Measurements from ENCODE around the gene BRS3.
"Not testable (repeated sequence)": the region's sequence is repeated elsewhere in the genome, so short reads cannot be mapped to it uniquely, and the experiment has no call there.

BRS3 gene

GRCh38 chrX:136487647-136488046 is at the start of gene BRS3:
Gene BRS3, plus strand, starts transcription at chrX:136487947. Its CDS starts 168 bp downstream, at chrX:136488115.
- no peak for DNase-seq (ENCODE audit: low spot score)

GRCh38 chrX:136438192-136438591 is 49.6 kb upstream of the BRS3 start:
- DNase-seq (ENCODE audit: low spot score), result no peak

GRCh38 chrX:136445674-136446073 is 42.1 kb upstream of the BRS3 start:
- DNase-seq (ENCODE audit: low spot score), result not testable (repeated sequence)

GRCh38 chrX:136446208-136446607 is 41.5 kb upstream of the BRS3 start:
- DNase-seq (ENCODE audit: low spot score), result no peak

- DNase-seq (ENCODE audit: low spot score), result no peak
Measured at GRCh38 chrX:136447308-136447707, 40.4 kb upstream of the BRS3 start.

DNA sequence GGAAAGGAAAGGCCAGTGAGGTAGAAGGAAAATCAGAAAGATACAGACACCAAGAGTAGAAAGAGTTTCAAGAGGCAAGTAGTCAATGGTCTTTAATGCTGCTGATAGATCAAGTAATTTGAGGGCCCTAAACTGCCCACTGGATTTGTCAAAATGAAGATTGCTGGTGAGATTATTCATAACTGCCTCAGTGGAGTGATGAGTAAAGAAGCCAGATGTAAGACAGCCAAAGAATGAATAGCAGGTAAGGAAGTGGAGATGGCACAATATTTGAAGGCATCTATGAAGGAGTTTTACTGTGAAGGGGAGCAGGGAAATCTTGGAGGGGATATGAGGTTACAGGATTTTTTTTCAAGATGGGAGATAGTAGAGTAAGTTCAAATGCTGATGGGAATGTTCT is 39.8 kb upstream of the BRS3 start:
- no peak for DNase-seq (ENCODE audit: low spot score)

DNA sequence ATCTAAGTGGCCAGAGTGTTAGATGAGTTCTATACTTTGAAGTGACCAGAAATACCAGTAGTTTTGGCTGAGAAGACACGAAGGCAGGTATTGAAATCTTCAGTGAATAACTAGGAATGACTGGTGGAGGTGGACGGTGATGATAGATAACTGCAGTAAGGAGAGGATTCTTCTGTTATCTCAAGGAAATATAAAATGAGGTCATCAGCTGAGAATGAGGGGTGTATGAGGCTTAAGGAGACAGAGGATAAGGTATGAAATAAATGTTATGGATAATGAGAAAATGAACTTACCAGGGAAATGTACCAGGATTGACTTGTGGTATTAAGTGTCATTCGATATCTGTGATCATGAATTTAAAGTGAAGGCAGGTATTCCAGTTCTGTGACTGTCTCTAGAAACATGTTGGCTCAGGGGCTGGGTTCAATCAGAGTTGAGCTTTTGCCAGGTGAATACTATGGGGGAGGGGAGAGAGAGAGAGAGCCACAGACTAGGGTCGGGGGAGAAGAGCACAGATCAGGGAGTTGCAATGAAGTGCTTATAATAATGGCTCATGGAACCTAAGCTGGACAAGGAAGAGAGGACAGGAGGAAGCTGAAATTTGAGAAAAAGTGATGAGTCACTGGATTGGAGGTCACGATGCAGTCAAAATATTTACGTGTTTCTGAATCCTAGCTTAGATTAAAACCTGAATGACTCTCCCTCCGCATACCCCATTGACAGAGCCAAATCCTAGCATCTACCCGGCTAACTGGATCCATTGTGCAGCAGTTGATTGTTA is 37.5 kb upstream of the BRS3 start:
- DNase-seq (ENCODE audit: low spot score), result no peak

GRCh38 chrX:136452614-136453013 is 35.1 kb upstream of the BRS3 start:
- DNase-seq (ENCODE audit: low spot score), result no peak

GRCh38 chrX:136453114-136453513 is 34.6 kb upstream of the BRS3 start:
- DNase-seq (ENCODE audit: low spot score), result no peak

- DNase-seq (ENCODE audit: low spot score), result no peak
Measured at GRCh38 chrX:136453771-136454170, 34.0 kb upstream of the BRS3 start.

DNA sequence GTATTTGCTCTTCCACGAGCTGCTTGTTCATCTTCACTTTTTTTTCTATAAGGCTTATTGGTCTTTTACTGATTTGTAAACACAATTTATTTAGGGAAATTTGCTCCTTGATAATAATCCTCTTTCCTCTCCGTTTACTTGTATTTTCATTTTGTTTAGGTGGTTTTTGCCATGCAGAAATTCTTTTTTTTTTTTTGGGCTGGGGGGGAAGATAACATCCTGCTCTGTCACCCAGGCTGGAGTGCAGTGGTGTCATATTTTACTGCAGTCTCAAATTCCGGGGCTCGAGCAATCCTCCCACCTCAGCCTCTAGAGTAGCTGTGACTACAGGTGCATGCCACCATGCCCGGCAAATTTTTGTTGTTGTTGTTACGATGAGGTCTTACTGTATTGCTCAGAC is 31.6 kb upstream of the BRS3 start:
- DNase-seq (ENCODE audit: low spot score), result no peak

- no peak for DNase-seq (ENCODE audit: low spot score)
Measured at GRCh38 chrX:136457303-136457917, 30.3 kb upstream of the BRS3 start.

- no peak for DNase-seq (ENCODE audit: low spot score)
Measured at GRCh38 chrX:136464589-136464988, 23.2 kb upstream of the BRS3 start.

- no peak for DNase-seq (ENCODE audit: low spot score)
Measured at GRCh38 chrX:136467303-136467702, 20.4 kb upstream of the BRS3 start.

- no peak for DNase-seq (ENCODE audit: low spot score)
Measured at GRCh38 chrX:136468391-136469103, 19.2 kb upstream of the BRS3 start.

- no peak for DNase-seq (ENCODE audit: low spot score)
Measured at GRCh38 chrX:136473663-136474062, 14.1 kb upstream of the BRS3 start.

DNA sequence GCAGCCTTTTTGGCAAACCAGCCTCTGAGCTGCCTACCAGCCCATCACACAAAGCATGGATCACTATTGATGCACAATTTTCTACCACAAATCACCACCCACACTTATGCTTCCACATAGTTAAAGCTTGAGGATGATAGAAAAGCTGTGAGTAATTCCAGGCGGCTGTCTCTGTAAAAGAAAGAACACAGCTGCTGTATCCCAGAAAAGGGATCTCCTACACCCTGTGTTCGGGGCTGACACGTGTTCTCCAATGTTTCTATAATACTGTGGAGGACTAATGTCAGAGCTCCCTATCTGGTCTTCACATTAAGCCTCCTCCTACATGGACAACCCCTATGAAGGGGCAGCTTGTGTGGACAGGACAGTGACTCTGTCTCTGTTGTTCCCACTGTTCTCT is 12.5 kb upstream of the BRS3 start:
- DNase-seq (ENCODE audit: low spot score), result no peak

DNA sequence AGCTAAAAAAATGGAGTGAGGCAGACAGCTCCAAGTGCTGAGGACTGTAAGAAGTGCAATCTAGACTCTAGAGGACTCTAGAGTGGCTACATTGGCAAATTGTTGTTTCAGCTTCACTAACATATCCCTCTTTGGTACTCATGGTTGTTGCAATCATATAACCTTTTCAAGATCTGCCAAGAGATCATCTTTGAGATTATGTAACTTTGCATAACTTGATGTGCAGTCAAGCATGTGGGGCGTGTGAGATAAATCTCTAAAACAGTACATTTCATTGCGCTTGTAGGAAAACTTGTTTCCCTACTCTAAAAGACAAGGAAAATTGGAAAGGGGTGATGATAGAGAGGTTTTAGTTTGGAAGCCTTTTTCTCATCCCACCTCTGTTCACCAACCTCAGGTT is 11.2 kb upstream of the BRS3 start:
- DNase-seq (ENCODE audit: low spot score), result no peak

DNA sequence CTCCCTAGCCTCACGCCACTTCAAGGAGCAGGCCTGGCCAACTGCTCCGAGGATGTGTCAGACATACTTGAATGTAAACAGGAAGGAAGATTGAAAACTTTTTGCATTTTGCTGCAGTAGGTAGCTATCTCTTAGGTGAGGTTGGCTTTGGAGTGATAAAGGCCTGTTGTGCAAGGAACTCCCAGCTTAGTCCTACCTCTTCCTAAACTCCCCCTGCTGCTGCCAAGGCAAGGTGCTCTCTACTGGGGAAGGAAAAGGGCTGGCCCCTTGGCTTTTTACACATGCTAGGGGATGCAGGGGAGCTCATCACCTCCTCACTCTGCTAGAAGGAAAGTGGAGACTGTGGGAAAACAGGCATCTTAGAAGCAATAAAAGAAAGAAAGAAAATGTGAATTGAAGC is 10.7 kb upstream of the BRS3 start:
- no peak for DNase-seq (ENCODE audit: low spot score)

GRCh38 chrX:136480383-136480782 is 7.4 kb upstream of the BRS3 start:
- DNase-seq (ENCODE audit: low spot score), result no peak

DNA sequence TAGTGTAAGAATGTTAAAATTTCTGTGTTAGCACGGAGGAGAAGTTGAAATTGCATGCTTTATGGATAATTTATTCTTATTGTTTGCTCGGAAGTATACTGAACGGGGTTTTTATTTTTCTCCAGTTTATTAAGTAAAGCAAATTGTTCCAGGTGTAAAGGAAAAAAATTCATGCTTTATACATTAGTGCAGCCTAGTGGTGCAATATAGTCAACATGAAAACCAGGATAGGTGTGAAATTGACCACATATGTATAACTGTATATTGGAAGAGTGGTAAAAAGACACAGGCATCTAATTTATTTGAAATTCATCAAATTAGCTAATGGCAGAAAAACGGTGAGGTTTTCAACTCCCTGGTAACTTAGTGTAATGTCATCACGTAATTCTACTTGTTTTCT is 959 bp downstream of the BRS3 start:
- no peak for DNase-seq (ENCODE audit: low spot score)

- no peak for DNase-seq (ENCODE audit: low spot score)
Measured at GRCh38 chrX:136491832-136492231, 4.1 kb downstream of the BRS3 start.

DNA sequence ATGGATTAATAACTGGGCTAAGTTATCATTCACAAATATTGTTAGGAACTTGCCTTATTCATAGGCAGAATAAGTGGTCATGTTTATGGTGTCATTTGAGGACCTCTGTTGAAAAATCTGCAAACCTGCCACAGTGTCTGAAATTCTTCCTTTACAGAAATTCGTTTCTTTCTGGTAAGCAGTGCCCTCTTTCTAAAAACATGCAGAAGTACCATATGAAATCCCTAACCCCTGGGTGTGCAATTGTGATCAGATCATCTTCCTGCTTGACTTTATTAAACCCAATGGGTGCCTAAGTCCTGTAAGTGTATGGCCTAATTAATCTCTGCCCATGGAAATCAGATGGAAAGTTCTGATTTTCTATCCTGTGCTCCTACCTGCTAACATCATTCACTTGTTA is 5.3 kb downstream of the BRS3 start:
- no peak for DNase-seq (ENCODE audit: low spot score)
